Ovary (tissue), 3 donors: ENCODE measurements around the gene CNGA4.

ENCODE experiments used
- EP300 ChIP-seq: sonication (generic); formaldehyde crosslinking; IDR thresholded peaks from one replicate; pipeline ENCODE4 v1.6.1; 2017; ENCODE audit warnings: antibody characterized with exemption
- TF ChIP-seq, protein P1 (sequence below), 3 donors: fragments of 450-650 bp in 2 of 3; fragments of 200-600 bp in 1 of 3; IDR thresholded peaks; one replicate each; pipeline versions ENCODE4 v1.5.1 to v1.8.0; 2016 to 2022; ENCODE audit warnings: antibody characterized with exemption in 3 of 3, mild to moderate bottlenecking in 1 of 3
- donor health status: DM: no; HTN: no; CAD: no.

DNA sequence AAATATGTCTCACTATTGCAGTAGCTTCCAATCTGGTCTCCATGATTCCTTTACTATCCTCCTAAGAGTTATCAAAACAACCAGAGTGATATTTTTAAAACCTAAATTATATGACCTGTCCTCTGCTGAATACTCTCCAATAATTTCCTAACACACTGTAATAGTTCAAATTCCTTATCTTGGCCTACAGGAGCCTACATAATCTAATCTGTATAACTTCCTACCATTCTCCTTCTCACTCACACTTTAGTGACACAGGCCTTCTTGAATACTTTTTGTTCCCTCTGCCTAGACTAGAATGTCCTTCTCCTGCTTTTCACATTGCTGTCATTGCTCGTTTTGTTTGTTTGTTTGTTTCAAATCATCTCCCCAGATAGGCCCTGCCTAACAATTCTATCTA lies 13.9 kb upstream of the CNGA4 start:
- TF ChIP-seq EP300 = no peak
- TF ChIP-seq, protein P1, sequence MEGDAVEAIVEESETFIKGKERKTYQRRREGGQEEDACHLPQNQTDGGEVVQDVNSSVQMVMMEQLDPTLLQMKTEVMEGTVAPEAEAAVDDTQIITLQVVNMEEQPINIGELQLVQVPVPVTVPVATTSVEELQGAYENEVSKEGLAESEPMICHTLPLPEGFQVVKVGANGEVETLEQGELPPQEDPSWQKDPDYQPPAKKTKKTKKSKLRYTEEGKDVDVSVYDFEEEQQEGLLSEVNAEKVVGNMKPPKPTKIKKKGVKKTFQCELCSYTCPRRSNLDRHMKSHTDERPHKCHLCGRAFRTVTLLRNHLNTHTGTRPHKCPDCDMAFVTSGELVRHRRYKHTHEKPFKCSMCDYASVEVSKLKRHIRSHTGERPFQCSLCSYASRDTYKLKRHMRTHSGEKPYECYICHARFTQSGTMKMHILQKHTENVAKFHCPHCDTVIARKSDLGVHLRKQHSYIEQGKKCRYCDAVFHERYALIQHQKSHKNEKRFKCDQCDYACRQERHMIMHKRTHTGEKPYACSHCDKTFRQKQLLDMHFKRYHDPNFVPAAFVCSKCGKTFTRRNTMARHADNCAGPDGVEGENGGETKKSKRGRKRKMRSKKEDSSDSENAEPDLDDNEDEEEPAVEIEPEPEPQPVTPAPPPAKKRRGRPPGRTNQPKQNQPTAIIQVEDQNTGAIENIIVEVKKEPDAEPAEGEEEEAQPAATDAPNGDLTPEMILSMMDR (IDR thresholded peaks at IDR 0.05) = no peak
